Ishikawa (cell line): ENCODE results near the gene SIRT1.

Experiments
- CEBPB ChIP-seq: IDR thresholded peaks from 2 replicates; pipeline ENCODE4 v1.6.1; 2012
- CREB1 ChIP-seq: IDR thresholded peaks from 2 replicates; pipeline ENCODE4 v1.6.1; 2012; ENCODE audit warnings: low read depth
- EGR1 ChIP-seq: IDR thresholded peaks from 2 replicates; pipeline ENCODE4 v1.6.1; 2012
- EP300 ChIP-seq: IDR thresholded peaks from 2 replicates; pipeline ENCODE4 v1.6.1; 2012; ENCODE audit warnings: borderline replicate concordance
- FOXM1 ChIP-seq: IDR thresholded peaks from 2 replicates; pipeline ENCODE4 v1.6.1; 2012; ENCODE audit warnings: low read depth, borderline replicate concordance
- MAX ChIP-seq: IDR thresholded peaks from 2 replicates; pipeline ENCODE4 v1.6.1; 2012
- NFIC ChIP-seq: IDR thresholded peaks from 2 replicates; pipeline ENCODE4 v1.6.1; 2012
- RAD21 ChIP-seq: IDR thresholded peaks from 2 replicates; pipeline ENCODE4 v1.6.1; 2012; ENCODE audit warnings: low read depth
- REST ChIP-seq: IDR thresholded peaks from 2 replicates; pipeline ENCODE4 v1.6.1; 2012; ENCODE audit warnings: low read depth, mild to moderate bottlenecking
- TAF1 ChIP-seq: IDR thresholded peaks from 2 replicates; pipeline ENCODE4 v1.6.1; 2012; ENCODE audit warnings: low read depth, mild to moderate bottlenecking
- TCF12 ChIP-seq: IDR thresholded peaks from 2 replicates; pipeline ENCODE4 v1.6.1; 2012; ENCODE audit warnings: low read depth
- TEAD4 ChIP-seq: IDR thresholded peaks from 2 replicates; pipeline ENCODE4 v1.6.1; 2012
- USF1 ChIP-seq: IDR thresholded peaks from 2 replicates; pipeline ENCODE4 v1.6.1; 2012
- YY1 ChIP-seq: IDR thresholded peaks from 2 replicates; pipeline ENCODE4 v1.6.1; 2012; ENCODE audit warnings: low read depth
- ZBTB7A ChIP-seq: IDR thresholded peaks from 2 replicates; pipeline ENCODE4 v1.6.1; 2012; ENCODE audit warnings: low read depth

Gene SIRT1

GRCh38 chr10:67955614-67956013, 71.2 kb downstream of the SIRT1 start:
- no peak for TF ChIP-seq EGR1
- TF ChIP-seq TAF1 = no peak
- TF ChIP-seq CREB1 = no peak
- no peak for TF ChIP-seq RAD21
- no peak for TF ChIP-seq FOXM1
- no peak for TF ChIP-seq TCF12
- no peak for TF ChIP-seq YY1
- no peak for TF ChIP-seq NFIC
- no peak for TF ChIP-seq MAX
- no peak for TF ChIP-seq USF1
- no peak for TF ChIP-seq CEBPB
- TF ChIP-seq TEAD4 = no peak
- no peak for TF ChIP-seq ZBTB7A
- TF ChIP-seq REST = no peak

GRCh38 chr10:67959839-67960476, 75.5 kb downstream of the SIRT1 start:
- TF ChIP-seq REST (no peak), EGR1 (no peak), ZBTB7A (no peak), TAF1 (no peak), CREB1 (no peak), CEBPB (no peak), NFIC (no peak), RAD21 (no peak), TEAD4 (no peak), TCF12 (no peak)

- no peak for TF ChIP-seq USF1
- TF ChIP-seq CEBPB = no peak
- TF ChIP-seq MAX = no peak
- TF ChIP-seq CREB1 = no peak
- no peak for TF ChIP-seq EP300
- TF ChIP-seq TAF1 = no peak
- no peak for TF ChIP-seq ZBTB7A
- no peak for TF ChIP-seq RAD21
- no peak for TF ChIP-seq NFIC
- no peak for TF ChIP-seq TCF12
- no peak for TF ChIP-seq FOXM1
- TF ChIP-seq YY1 = no peak
- no peak for TF ChIP-seq EGR1
- TF ChIP-seq REST = no peak
- TF ChIP-seq TEAD4 = no peak
These were observed 81.0 kb downstream of the SIRT1 start for GRCh38 chr10:67965456-67965855.
